Measurements from ENCODE around the gene UGT1A3. TPM values are rescaled to one million over a fixed set of nuclear protein-coding genes. Genes with fewer than 3 reads are reported as not detected.
A peak's percentile ranks its signal among the peaks of the same experiment; 100 is the strongest.
"Not testable (repeated sequence)": the region's sequence is repeated elsewhere in the genome, so short reads cannot be mapped to it uniquely, and the experiment has no call there.

UGT1A3 gene
- total RNA-seq, 1 donor from 2014 or later, result not detected

DNA sequence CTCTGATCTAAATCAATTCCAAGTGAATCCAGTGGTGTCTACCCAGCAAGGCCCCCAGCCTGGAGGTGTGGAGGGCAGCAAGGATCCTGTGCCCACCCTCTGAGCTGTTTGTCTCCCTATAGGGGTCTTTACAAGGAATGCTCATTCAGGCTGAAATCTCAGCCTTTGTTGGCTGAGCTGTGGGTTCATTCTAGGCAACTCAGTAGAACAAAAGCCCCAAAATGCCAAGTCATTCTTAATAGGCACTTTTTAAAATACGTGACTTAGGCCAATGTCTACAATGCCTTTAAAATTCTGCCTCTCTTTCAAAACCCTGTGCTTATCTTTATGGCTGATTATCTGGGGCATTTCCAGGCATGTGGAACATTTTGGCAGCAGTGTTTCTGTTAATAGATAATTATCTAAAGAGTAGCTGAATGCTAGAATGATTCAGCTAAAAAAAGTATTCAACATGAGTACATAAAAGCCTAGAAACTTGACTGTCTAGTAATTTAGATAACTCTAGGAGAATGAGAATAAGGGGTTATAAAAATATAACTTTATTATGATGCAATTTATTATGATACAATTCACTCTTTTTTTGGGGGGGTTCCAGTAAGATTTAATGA is 28.7 kb upstream of the UGT1A3 start:
- Mint-ChIP-seq H3K27ac (ENCODE audit: unreplicated experiment) (peak overlapping the region; percentile 68), H3K4me1 (ENCODE audit: low read depth) (peaks cover 17% of the 10 kb centered on the region), H3K4me3 (ENCODE audit: unreplicated experiment) (no peak overlapping the region), H3K36me3 (ENCODE audit: low read depth) (peaks cover 10% of the 10 kb centered on the region), H3K27me3 (ENCODE audit: low read depth) (no peaks in the 10 kb centered on the region), H3K9me3 (ENCODE audit: low read depth) (peaks cover 25% of the 10 kb centered on the region)
- DNase-seq (ENCODE audit: low spot score), result no peak
- TF ChIP-seq, protein P1, sequence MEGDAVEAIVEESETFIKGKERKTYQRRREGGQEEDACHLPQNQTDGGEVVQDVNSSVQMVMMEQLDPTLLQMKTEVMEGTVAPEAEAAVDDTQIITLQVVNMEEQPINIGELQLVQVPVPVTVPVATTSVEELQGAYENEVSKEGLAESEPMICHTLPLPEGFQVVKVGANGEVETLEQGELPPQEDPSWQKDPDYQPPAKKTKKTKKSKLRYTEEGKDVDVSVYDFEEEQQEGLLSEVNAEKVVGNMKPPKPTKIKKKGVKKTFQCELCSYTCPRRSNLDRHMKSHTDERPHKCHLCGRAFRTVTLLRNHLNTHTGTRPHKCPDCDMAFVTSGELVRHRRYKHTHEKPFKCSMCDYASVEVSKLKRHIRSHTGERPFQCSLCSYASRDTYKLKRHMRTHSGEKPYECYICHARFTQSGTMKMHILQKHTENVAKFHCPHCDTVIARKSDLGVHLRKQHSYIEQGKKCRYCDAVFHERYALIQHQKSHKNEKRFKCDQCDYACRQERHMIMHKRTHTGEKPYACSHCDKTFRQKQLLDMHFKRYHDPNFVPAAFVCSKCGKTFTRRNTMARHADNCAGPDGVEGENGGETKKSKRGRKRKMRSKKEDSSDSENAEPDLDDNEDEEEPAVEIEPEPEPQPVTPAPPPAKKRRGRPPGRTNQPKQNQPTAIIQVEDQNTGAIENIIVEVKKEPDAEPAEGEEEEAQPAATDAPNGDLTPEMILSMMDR (IDR thresholded peaks at IDR 0.05), result no peak

DNA sequence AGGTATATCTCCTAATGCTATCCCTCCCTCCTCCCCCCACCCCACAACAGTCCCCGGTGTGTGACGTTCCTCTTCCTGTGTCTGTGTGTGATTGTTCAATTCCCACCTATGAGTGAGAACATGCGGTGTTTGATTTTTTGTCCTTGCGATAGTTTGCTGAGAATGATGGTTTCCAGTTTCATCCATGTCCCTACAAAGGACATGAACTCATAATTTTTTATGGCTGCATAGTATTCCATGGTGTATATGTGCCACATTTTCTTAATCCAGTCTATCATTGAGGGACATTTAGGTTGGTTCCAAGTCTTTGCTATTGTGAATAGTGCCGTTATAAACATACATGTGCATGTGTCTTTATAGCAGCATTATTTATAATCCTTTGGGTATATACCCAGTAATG is 28.0 kb upstream of the UGT1A3 start:
- not testable (repeated sequence) for H3K27me3 Mint-ChIP-seq (ENCODE audit: low read depth); H3K27ac Mint-ChIP-seq (ENCODE audit: unreplicated experiment); H3K4me3 Mint-ChIP-seq (ENCODE audit: unreplicated experiment); DNase-seq (ENCODE audit: low spot score); H3K36me3 Mint-ChIP-seq (ENCODE audit: low read depth)
- Mint-ChIP-seq H3K4me1 (ENCODE audit: low read depth) (peaks cover 24% of the 10 kb centered on the region), H3K9me3 (ENCODE audit: low read depth) (peaks cover 25% of the 10 kb centered on the region)

DNA sequence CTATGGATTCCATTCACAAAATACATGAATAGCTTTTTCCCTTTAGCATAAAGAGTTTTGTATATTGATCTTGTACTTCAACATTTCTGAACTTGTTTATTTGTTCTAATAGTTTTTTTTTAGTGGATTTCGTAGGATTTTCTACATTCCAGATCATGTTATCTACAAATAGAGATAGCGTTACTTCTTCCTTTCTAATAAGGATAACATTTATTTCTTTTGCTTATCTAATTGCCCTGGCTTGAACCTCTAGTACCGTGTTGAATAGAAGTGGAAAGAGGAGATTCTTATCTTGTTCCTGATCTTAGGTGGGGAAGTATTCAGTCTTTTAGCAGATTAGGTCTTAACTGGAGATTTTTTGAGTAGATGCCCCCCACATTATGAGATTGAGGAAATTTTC is 26.6 kb upstream of the UGT1A3 start:
- no peak overlapping the region for H3K4me3 Mint-ChIP-seq (ENCODE audit: unreplicated experiment)
- H3K27ac Mint-ChIP-seq (ENCODE audit: unreplicated experiment), result no peak overlapping the region
- DNase-seq (ENCODE audit: low spot score), result no peak

DNA sequence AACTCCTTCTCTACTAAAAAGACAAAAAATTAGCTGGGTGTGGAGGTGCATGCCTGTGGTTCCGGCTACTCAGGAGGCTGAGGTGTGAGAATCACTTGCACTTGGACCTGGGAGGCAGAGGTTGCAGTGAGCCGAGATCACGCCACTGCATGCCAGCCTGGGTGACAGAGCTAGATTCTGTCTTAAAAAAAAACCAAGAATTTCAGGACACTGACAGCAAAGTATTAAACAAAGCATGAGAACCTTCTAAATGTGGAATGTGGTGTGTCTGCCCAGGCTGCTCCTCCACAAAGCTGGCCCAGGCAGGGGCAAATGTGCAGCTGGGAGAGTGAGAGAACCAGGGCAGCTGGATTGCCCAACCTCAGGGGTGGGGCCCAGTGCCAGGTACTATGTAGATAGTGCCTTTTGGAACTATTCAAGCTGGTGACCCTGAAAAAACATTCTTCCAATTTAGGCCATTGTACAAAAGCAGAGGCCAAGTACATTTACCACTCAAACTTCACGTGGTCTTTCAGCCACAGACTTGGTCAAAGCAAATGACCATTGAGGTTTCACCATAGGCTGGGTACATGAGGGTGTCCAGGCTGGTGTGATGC is 22.8 kb upstream of the UGT1A3 start:
- TF ChIP-seq, protein P1 (IDR thresholded peaks at IDR 0.05), result no peak
- no peak for DNase-seq (ENCODE audit: low spot score)
- no peak overlapping the region for H3K4me3 Mint-ChIP-seq (ENCODE audit: unreplicated experiment)
- H3K36me3 Mint-ChIP-seq (ENCODE audit: low read depth), result peaks cover 10% of the 10 kb centered on the region
- peaks cover 25% of the 10 kb centered on the region for H3K9me3 Mint-ChIP-seq (ENCODE audit: low read depth)
- peaks cover 57% of the 10 kb centered on the region for H3K4me1 Mint-ChIP-seq (ENCODE audit: low read depth)
- H3K27me3 Mint-ChIP-seq (ENCODE audit: low read depth), result no peaks in the 10 kb centered on the region
- H3K27ac Mint-ChIP-seq (ENCODE audit: unreplicated experiment), result peak overlapping the region; percentile 80

More for the DNA sequence above, 26.6 kb upstream of the UGT1A3 start:
- H3K4me1 Mint-ChIP-seq (ENCODE audit: low read depth), result peaks cover 38% of the 10 kb centered on the region
- H3K27me3 Mint-ChIP-seq (ENCODE audit: low read depth), result no peaks in the 10 kb centered on the region
- TF ChIP-seq, protein P1 (IDR thresholded peaks at IDR 0.05), result no peak
- peaks cover 10% of the 10 kb centered on the region for H3K36me3 Mint-ChIP-seq (ENCODE audit: low read depth)
- H3K9me3 Mint-ChIP-seq (ENCODE audit: low read depth), result peaks cover 25% of the 10 kb centered on the region

DNA sequence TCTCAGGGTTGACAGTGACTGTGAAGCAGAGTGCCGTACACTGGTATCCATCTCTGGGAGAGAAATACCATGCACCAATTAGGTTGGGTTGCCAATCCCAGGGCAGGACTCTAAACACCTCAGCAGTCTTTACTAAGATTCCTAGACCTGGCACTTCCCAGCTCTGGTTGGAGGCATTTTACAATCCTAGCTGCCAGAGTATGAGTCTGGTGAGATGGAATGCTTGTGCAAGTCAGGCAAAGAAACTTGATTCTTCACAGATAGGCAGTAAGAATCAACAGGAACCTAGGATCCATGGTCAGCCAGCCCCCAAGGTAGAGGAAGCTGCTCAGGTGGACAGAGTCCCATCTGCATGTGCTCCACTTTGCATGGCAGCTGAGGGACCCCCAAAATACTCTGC is 22.1 kb upstream of the UGT1A3 start:
- H3K36me3 Mint-ChIP-seq (ENCODE audit: low read depth), result peaks cover 7% of the 10 kb centered on the region
- DNase-seq (ENCODE audit: low spot score), result no peak
- H3K9me3 Mint-ChIP-seq (ENCODE audit: low read depth), result peaks cover 21% of the 10 kb centered on the region
- H3K4me3 Mint-ChIP-seq (ENCODE audit: unreplicated experiment), result no peak overlapping the region
- H3K27me3 Mint-ChIP-seq (ENCODE audit: low read depth), result no peaks in the 10 kb centered on the region
- H3K27ac Mint-ChIP-seq (ENCODE audit: unreplicated experiment), result peak overlapping the region; percentile 80
- H3K4me1 Mint-ChIP-seq (ENCODE audit: low read depth), result peaks cover 63% of the 10 kb centered on the region
- TF ChIP-seq, protein P1 (IDR thresholded peaks at IDR 0.05), result no peak

All from chondrocyte (in vitro differentiated cells).